CD4-positive, alpha-beta T cell treated with Interleukin-6 at 100 ng/mL for 8 hours (primary cell): ENCODE measurements around the gene FDXR.

Source experiments
- DNase-seq: peaks from one replicate; pipeline ENCODE4 v3.0.0-alpha.2; 2020; ENCODE audit warnings: mixed read lengths, low spot score

FDXR gene

DNA sequence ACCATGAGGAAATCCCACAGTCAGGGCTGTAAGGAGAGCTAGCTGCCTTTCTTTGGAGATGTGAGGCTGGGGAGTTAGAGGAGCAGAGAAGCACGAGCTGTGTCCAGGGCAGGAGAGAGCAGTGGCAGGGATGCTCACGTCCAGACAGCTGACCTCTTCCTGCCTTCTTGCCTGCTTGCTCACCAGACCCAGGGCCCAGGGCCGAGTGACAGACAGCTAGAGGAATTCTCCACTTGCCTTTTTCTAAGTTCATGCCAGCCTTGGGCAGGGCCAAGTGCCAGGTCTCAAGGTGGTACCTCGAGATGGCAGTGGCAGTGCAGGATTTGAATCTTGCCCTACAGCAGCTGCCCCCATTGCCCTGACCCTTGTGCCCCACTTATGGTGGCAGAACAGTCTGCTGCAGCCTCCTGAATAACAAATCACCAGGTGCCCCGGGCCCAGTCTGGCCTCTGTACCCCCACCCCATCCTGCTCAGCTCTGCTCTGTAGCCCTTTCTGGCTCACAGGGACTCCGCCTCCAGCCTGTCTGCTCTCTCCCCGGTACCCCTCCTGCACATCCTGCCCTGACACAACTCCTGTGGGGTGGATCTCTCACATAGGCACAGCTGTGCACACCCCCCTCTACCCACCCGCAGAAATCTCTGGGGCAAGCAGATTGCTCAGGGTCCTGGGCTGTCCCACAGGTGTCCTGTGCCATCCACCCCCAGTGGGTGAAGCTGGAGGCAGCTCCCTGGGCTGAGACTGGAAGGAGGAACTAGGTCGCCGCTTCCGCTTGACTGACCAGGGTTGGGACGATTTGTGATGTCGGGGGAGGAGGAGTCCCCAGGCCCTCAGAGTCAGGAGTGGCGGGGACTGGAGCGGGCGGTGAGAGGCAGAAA is 39.1 kb downstream of the FDXR start:
- no peak for DNase-seq

DNA sequence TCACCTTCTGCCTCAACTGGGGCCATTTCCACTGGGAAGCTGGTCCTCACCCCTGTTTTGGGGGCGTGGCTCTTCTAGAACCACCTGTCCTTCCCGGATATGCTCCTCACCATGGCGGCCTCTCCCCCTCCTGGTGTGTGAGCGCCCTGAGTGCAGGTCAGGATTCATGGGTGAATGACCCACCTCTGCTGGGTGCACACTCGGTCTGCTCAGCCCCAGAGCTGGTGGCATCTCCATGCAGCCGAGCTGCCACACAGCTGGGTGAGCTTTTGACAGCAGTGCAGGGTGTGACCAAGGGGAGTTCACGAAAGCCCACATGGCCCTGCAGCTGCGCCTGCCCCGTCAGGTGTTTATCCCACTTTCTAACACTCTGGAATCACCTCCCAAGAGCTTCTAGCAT is 40.4 kb downstream of the FDXR start:
- no peak for DNase-seq

DNA sequence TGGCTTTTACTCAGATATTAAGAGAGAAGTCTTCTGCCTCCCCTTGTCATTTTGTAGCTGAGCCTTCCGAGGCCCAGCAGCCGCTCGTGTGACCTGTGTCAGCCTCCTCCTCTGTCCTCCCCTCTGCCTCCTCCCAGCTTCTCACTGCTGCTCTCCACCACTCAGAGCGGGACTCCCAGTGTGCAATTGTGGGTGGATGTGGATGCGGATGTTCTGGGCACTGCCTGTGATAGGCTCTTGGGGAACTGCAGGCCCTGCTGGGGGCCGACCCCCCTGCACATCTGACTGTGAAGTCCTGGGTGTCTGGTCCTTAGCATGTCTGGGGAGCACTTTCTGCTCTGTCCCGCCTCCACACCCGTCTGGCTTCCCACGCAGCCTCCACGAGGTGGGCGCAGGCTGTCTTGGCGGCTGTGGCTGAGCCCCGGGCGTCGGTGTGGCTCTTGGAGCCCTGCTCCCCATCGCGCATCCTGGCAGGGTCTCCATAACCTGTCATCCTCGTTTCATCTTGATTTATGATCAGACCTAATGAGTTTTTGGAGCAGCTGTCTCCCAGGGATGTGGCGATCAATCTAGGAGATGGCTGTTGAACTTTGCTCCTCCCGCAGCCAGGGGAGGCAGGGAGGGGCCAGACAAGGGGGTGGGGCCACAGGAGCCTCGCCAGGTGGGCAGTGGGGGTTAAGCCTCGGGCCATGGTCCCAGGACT is 41.2 kb downstream of the FDXR start:
- no peak for DNase-seq

DNA sequence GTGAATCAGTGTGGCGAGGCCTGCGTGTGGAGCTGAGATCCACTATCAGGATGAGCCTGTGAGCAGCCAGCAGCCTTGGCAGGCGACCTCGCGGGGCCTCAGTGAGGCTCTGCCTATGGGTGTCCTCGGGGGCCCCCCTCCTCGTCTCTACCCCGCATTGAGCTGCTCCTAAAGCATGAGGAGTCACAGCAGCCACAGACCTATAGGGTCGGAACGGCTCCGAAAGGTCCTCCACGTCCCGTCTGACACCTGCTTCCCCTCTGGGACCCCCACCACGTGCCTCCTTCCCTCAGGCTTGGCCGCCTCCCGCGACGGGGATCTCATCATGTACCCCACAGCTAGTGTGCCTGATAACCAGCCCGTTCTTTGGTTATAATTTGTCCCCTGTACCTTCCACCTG is 41.9 kb downstream of the FDXR start:
- no peak for DNase-seq

DNA sequence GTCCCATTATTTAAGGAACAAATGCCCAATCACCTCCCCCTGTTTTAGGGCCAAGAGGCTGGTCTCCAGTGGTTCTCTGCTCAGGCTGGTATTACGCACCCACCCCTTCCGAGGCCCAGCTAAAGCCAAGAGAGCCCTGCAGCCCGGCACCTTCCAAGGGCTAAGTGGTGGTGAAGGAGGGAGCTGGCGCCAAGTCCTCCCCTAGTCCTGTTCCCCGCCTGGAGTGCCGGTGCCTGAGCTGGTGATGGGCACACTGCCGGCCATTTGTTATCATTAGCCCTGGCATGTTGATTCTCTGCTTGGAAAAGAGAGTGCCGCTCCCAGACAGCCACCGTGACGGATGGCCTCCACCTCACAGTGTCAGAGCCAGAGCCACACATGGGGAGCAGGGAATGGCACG is 45.0 kb downstream of the FDXR start:
- no peak for DNase-seq

DNA sequence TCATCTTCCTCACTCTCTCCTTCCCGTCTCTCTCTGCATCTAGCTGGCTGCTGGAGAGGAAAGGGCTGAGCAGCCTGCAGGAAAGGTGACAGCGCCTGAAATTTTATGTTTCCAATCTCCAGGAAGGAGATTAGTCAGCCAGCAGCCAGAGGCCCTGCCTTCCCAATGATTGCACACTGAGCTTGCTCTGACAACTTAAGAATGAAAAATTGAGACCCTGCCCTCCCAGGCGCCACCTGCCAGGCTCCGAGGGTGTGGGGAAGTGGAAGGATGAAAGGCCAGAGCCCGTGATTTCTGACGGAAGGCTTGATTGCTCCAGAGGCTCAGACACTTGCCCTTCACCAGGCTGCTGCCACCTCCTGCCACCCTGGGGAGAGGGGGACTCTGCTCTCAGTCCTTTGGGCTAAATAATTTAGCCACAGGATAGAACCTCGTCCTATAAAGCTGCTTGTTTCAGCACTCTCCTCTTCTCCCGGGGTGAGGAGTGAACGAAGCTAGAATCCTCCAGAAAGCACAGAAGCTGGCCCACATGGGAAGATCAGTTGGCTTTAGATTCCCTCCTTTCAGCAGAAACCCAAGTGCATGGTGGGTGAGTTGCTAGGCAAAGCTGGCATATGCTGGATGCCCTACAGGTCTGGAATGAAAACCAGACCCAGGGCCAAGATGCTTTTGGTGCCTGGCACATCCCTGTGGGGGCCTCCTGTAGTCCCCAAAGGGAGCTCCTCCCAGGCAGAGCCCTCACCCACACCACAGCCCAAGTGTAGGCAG is 46.7 kb downstream of the FDXR start:
- no peak for DNase-seq

DNA sequence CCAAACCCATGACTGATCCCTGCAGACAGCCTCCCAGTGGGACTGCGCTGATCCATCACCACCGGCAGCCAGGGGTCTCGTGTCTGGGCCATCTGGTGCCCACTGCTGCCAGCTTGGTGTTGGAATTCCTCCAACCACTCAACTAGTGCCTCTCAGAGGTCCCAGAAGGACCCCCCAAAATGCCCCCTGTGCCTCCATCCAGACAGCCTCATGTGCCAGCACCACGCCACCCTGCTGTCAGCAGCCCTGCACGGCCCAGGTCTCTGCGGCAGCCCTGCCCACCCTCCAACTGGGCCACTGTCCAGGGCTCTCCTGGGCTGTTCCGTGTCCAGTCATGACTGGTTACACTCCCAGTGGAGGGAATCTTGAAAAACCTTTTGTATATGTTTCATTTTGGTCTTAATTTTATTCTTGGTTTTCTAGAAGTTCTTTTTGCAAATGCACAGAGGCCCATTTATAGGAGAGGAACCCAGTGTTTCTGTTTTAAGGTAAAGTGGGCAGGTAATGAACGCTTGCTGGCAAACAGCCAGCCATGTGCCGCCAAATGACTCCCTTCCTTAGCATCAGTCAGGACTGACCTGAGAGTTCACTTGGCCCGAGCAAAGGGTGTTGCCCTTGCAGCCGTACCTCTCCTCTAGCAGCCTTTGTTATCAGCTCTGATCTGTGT is 47.7 kb downstream of the FDXR start:
- no peak for DNase-seq

DNA sequence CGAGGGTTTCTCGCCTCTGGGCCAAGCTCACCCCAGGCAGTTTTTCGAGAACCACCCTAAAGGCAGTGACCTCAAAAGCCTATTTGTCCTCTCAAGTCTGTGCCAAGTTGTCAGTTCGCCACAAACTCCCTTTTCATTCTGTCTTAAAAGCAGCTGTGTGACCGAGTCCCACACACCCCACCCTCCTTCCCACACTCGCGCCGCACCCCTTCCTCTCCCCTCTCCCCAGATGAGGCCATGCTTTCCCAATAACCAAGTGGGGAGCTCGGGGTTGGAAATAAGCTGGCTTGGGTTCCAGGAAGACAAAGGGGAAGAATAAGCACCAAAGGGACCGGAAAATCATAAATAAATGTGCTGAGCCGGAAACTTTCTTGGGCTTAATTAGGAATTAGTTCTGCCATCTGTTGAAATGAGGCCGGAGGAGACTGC is 49.8 kb downstream of the FDXR start:
- no peak for DNase-seq

DNA sequence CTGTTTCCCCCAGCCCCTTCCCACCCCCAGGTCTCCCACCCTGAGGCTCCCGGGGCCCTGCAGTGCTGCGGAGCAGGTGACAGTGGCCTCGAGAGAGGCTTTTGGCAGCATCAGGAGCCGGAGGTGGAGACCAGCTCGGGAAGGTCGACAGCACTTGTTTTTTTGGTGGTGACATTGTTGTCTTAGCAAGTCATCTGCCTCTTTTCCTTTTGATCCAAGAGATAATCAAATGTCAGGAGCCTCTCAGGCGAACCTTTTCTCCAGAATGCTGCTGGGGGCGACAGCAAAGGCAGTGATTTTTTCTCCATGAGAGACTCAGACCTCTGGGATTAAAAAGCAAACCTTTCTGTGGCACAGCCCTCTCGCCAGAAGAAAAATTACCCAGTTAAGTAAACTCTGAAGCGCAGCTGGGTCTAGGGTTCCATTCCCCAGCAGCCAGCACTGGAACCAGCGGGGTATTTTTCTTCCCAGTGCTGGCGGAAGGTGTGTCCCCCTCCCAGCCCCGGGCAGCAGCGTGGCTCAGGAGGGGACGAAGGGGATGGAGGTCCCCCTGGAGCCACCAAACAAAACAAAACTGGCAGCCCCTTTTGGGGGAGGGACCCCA is 50.4 kb downstream of the FDXR start:
- no peak for DNase-seq

DNA sequence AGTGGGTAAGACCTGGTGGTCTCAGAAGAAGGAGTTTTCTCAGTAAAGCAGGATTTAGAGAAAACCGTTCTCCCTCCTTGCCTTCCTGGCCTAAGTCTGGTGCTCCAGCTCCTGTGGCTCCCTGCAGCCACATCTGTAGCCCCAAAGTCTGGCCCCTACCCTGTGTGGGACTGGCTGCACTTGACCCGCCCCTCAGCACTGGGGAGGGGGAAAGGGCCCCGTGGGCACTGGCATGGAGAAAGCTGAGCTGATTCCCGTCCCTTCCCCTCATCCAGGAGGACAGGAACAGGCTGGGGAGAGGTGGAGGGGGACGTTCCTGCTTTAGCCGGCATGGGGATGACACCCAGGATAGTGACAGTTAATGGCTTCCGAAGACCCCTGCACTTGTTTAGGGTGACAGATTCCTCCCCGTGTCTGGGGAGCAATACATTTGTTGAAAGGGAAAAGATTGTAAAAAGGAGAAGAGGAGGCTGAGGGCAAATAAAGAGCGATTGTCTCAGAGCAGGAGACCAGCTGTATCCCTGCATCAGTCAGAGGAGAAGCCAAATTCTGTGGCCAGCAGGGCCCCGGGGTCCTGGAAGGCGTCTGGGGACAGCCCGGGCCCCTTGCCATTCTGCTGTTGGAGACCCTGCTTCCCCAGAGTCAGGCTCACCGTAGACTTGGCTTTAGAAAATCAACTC is 51.0 kb downstream of the FDXR start:
- DNase-seq, result no peak

DNA sequence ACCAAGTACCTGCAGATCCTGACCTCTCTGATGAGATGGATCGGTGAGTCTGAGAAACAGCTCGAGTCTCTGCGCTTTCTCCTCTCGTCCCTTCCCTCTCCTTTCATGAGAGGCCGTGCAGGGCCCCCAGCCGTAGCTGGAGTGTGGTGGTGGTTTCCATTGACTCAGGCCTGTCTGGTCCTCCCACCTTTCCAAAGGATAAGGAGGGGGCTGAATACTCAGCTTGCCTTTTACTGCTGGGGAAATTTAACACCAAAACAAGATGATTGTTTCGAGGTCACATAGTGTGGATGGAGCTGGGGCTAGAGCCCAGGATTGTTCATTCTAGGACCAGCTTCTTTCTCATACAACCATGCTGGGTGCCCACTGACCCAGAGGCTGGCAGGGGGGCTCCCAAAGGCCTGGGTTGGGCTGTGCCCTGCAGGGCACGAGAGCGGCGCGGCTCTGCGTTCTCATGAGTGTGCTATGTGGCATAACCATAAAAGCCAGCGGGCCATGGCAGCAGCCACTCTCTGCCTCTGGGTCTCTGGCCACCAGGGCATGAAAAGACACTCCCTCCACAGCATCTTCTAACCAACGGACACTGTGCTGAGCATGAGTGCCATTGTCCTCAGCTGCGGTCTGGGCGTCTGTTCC is 52.9 kb downstream of the FDXR start:
- DNase-seq, result no peak

DNA sequence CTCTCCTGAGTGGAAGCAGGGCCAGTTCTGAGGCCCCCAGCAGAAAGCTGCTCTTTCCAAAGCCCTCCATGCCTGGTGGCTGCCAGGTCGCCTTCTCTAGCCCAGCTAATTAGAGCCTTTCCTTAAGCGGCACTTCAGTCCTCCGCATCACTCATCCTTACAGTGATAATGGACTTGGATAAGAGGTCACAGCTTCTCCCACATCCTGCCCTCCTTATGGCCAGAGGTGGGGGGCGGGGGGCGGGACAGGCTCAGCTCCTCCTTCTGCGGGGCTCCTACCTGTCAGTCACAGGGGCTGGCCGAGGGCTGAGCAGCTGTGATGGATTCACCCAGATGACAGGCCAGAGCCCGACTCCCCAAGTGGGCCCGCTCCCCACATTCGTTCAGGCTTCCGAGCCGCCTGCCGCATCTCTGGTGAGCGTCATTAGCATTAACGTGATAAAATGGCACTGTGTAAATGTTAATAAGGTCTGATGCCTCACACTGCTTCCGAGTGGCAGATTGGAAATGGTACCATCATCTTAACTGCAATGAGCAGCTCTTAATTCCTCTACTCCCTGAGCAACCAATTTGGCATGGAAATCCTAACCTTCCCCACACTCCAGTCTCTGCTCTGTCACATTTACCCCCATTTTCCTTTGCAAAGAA is 54.4 kb downstream of the FDXR start:
- no peak for DNase-seq

DNA sequence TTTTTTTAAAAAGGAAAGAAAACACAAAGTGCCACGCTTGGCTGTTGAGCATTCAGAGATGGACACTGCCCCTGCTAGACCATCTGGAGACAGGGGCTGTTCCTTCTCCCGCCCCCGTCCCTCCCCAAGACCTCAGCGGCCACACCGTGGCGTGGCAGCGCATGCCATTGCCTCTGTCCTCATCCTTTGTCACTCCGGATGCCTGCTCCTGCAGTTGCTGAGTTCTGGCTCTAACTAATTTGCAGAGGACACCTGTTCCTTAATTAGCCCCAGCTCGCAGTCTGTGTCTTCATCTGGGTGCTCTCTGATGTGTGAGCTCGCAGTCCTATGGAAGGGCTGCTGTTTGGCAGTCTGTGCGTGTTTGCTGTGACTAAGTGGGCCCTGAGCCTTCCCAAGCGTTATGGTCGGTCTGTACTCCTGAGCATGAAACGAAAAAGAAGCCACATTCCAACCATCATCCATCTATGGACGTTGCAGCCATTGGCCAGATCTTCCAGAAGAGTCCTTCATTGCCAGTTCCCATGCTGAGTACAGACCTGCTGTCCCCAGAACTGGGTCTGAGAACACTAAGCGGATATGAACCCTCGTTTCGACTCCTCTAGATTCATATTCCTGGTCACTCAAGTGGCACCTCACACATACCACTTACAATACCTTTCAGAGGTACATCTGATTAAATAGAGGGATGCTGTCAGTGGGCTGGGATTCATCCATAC is 55.7 kb downstream of the FDXR start:
- DNase-seq, result no peak

DNA sequence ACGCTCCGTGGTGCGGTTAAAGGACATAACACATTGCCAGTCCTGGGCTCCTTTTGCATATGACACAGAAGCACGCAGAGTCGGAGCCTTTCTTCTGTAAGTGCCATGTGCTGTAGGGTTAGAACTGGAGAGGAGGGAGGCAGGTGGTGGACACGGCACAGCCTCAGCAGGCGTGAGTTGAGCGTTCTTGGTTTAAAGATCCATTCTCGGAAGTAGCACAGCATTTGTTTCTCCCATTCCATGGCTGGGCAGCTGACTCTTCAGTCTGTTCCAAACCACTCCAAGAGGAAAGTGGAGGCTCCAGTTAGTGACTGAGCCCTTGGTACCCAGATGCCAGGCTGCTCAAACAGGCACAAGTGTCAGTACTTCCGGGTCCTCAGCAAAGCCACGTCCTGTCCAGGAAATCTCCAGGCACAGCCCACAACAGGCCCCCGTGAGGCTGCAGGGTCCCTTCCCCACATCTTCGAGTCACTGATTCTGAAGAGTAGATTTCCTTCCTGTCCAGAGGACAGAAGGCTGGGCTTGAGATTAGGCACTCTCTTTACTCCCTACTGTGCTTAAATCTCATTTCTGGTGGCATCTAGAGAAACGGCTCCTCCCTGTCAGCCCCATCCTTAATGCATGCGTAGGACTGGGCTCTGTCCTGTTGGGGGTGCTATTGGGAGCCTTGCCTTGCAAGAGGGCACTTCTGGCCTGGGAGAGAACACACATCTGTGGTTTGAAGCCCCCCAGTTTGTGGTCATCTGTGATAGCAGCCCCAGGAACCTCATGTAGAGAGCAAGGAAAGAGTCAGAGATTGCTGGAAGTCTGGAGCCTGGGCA is 57.0 kb downstream of the FDXR start:
- no peak for DNase-seq

DNA sequence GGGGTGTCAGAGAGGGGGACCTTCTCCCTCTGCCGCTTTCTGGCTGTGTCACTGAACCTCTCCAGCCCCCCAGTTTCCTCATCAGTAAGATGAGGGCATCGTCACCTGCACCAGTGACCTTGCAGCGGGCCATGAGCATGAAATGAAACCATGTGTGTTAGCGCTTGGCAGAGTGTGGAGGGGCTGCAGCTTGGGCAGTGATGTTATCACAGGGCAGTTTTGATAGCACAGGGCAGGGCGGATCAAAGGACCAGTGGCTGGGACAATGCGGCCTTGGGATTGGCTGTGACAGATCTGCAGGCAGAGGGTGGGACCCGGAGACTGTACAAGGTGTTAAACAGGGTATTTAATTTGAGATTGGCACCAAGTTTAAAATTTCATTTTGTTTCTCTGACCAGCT is 57.7 kb downstream of the FDXR start:
- no peak for DNase-seq

DNA sequence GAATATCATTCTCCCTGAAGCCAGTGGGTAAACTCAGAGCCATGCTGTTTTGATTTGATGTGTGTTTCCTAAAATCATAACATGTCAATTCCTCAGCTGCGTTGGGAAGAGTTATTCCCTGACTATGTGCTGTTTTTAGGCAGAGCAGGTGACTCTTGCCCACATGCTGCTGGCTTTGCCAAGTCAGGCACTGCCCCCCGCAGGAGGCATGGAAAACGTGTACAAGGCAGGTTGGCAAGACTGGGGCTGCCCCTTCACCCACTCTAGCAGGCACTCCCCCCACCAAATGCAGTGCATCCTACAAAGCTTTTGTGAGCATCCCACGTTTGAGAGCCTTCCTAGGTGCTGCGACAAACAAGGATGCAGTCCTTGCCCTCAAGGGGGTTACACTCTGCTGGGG is 58.3 kb downstream of the FDXR start:
- DNase-seq, result no peak
